Neural crest cell (in vitro differentiated cells): Measurements from ENCODE around the gene UNC5C. TPM values are rescaled to one million over a fixed set of nuclear protein-coding genes. Genes with fewer than 3 reads are reported as not detected.

Experiments
- DNase-seq: peaks from one replicate; pipeline ENCODE4 v3.0.0; 2021; ENCODE audit warnings: low read depth, mixed read lengths, low spot score
- H3K27ac Mint-ChIP-seq: one replicate; pipeline ENCODE4 v1.8.0; 2021; ENCODE audit warnings: mild to moderate bottlenecking, mixed read lengths; ENCODE audit not compliant: unreplicated experiment
- H3K27me3 Mint-ChIP-seq: 2 replicates; pipeline ENCODE4 v1.8.0; 2021; ENCODE audit warnings: low read depth, mild to moderate bottlenecking, mixed read lengths
- H3K36me3 Mint-ChIP-seq: 2 replicates; pipeline ENCODE4 v1.8.0; 2021; ENCODE audit warnings: low read depth, mild to moderate bottlenecking, mixed read lengths
- H3K4me1 Mint-ChIP-seq: 2 replicates; pipeline ENCODE4 v1.8.0; 2021; ENCODE audit warnings: mixed read lengths
- H3K4me3 Mint-ChIP-seq: one replicate; pipeline ENCODE4 v1.8.0; 2021; ENCODE audit warnings: mild to moderate bottlenecking, mixed read lengths
- H3K9me3 Mint-ChIP-seq: 2 replicates; pipeline ENCODE4 v1.8.0; 2021; ENCODE audit warnings: mixed read lengths
- CTCF ChIP-seq: fragments of 200-600 bp; sonication (generic); conservative IDR thresholded peaks from 2 replicates; pipeline ENCODE4 v1.5.0; 2021; ENCODE audit warnings: antibody characterized with exemption, mild to moderate bottlenecking
- total RNA-seq: library from RNA; stranded (reverse); gene quantifications from 2 replicates; pipeline ENCODE4 v1.2.1, GENCODE V29; 2021

The UNC5C gene
- total RNA-seq, 1 donor from 2014 or later: 6.5 TPM

DNA sequence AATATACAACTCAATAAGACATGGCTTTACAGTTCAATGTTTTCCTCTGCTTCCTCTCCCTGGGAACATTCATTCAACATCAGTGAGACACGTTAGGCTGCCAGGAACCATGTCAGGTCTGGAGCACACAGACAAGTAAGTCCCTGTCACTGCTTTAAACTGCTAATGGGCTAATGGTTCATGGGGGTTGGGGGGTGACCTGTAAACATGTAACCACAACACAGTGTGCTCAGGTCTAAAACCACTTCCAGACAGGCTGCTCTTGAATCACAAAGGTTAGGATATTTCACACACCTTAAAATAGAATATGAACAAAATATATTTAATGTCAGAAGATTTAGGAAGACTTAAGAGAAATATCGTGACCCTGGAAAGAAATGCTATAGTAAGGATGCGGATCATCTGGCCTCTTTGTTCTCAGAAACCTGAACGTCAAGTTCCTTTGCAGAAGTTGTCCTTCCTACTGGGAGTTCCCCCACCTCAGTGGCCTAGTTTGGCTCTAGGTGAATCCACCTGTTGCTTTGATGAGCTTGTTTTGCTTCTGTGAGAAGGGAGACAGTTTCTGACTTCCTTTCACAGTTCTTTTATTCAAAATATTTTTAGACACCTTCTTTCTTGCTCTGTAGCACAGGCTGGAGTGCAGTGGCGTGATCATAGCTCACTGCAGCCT is 359.9 kb downstream of the UNC5C start:
- no peak for DNase-seq
- peaks cover 27% of the 10 kb centered on the region for H3K4me1 Mint-ChIP-seq
- no peaks in the 10 kb centered on the region for H3K9me3 Mint-ChIP-seq
- H3K4me3 Mint-ChIP-seq: no peak overlapping the region
- peaks cover 7% of the 10 kb centered on the region for H3K36me3 Mint-ChIP-seq
- TF ChIP-seq CTCF: no peak
- H3K27ac Mint-ChIP-seq: no peak overlapping the region
- peaks cover 5% of the 10 kb centered on the region for H3K27me3 Mint-ChIP-seq

- DNase-seq: no peak
- Mint-ChIP-seq H3K9me3 (no peaks in the 10 kb centered on the region), H3K27me3 (no peaks in the 10 kb centered on the region), H3K27ac (no peak overlapping the region), H3K4me3 (no peak overlapping the region), H3K36me3 (peaks cover 7% of the 10 kb centered on the region), H3K4me1 (peaks cover 38% of the 10 kb centered on the region)
- no peak for TF ChIP-seq CTCF
Observed at GRCh38 chr4:95186666-95187065, 362.1 kb downstream of the UNC5C start.

DNA sequence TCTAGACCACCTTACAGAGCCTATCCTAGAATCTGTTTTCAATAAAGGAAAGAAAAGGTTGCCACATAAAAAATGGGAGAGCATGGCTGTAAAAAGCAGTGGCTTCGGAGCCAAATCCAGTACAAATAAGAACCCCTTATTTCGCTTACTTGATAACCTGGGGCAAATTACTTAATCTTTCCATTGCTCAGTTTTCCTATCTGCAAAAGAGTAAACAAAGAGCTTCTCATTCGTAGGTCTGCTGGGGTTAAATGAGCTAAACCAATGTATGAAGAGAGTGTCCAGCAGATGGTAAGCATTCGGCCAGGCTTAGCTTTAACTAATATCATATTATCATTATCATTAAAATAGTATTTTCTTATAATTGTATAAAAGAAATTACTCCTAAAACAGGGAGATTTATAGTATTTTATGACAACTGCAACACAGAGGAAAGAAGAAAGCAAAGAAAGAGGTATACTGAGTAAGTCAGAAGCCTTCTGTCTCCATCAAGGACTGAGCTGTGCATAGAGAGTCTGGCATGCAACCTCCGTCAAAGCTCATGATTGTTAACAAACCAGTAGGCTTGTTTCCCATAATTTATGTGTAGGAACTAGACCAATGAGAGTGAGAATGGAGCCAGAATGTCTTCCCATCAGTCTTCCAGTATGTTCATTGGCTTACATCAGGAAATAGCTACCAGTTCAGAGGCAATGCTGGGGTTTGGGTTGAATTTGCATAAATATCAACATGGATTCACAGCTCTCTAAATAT is 364.9 kb downstream of the UNC5C start:
- H3K4me3 Mint-ChIP-seq: no peak overlapping the region
- H3K4me1 Mint-ChIP-seq: peaks cover 51% of the 10 kb centered on the region
- H3K9me3 Mint-ChIP-seq: no peaks in the 10 kb centered on the region
- no peak for TF ChIP-seq CTCF
- no peaks in the 10 kb centered on the region for H3K27me3 Mint-ChIP-seq
- no peak for DNase-seq
- H3K27ac Mint-ChIP-seq: no peak overlapping the region
- H3K36me3 Mint-ChIP-seq: peaks cover 7% of the 10 kb centered on the region

- Mint-ChIP-seq H3K36me3 (peaks cover 20% of the 10 kb centered on the region), H3K9me3 (peaks cover 6% of the 10 kb centered on the region), H3K4me1 (peaks cover 53% of the 10 kb centered on the region), H3K27ac (peak overlapping the region; percentile 85), H3K4me3 (no peak overlapping the region), H3K27me3 (no peaks in the 10 kb centered on the region)
- TF ChIP-seq CTCF: no peak
- no peak for DNase-seq
Observed at GRCh38 chr4:95181996-95182306, 366.8 kb downstream of the UNC5C start.

DNA sequence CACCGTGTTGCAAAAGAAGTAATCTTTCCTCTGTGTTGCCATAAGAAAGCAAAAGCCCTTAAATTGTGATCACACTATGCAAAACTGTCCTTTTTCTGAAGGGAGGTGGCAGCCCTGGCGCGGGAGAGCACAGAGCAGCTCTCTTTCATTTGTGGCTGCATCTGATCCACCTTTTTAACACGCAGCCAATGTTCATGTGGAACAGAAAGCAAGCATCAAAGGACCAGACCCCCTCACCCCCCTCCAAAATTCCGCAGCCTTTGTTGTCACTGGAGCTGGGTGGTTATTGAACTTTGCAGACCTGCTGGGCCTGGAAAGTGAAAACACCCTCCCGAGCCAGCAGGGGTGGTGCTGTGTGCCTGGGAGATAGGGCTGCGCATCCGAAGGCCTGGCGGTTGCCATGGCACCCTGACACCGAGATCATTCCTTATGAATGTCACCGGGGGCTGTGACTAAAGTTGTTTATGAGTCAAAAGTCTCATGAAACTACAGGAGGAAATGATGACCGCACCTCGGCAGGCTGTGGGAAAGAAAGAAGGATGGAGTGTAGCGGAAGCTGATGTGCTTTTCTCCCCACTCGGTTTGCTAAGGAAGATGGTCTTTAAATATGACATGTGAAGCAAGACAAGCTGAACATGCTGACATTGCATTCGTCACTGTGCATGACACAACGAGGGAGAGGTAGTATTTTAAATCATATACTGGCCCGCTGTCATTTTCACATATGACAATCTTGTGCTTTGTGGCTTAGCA is 367.4 kb downstream of the UNC5C start:
- no peak for TF ChIP-seq CTCF
- peaks cover 53% of the 10 kb centered on the region for H3K4me1 Mint-ChIP-seq
- peak overlapping the region; percentile 94 for H3K27ac Mint-ChIP-seq
- H3K9me3 Mint-ChIP-seq: peaks cover 6% of the 10 kb centered on the region
- H3K36me3 Mint-ChIP-seq: peaks cover 21% of the 10 kb centered on the region
- H3K4me3 Mint-ChIP-seq: peak overlapping the region; percentile 45
- DNase-seq: peak; percentile 55
- H3K27me3 Mint-ChIP-seq: no peaks in the 10 kb centered on the region
